ENCODE measurements around the gene CSTPP1.
A peak's percentile ranks its signal among the peaks of the same experiment; 100 is the strongest.

Gene CSTPP1

GRCh38 chr11:47183969-47184368 lies 247.4 kb downstream of the CSTPP1 start:
- DNase-seq (ENCODE audit: low spot score), result no peak
- no peaks in the 10 kb centered on the region for H3K9me3 ChIP-seq (ENCODE audit: severe bottlenecking)
- no peaks in the 10 kb centered on the region for H3K27me3 ChIP-seq (ENCODE audit: insufficient read depth, poor library complexity, severe bottlenecking)
- H3K27ac ChIP-seq (ENCODE audit: poor library complexity, severe bottlenecking), result peak overlapping the region; percentile 91
- no peak for TF ChIP-seq CTCF (IDR thresholded peaks at IDR 0.05; ENCODE audit: poor library complexity, severe bottlenecking)
- ATAC-seq (ENCODE audit: low read depth), result no peak
- peaks cover 13% of the 10 kb centered on the region for H3K36me3 ChIP-seq (ENCODE audit: low read depth)
- no peak overlapping the region for H3K4me3 ChIP-seq (ENCODE audit: severe bottlenecking)
- H3K4me1 ChIP-seq (ENCODE audit: insufficient read depth, poor library complexity, severe bottlenecking), result peaks cover 6% of the 10 kb centered on the region

- H3K27me3 ChIP-seq (ENCODE audit: insufficient read depth, poor library complexity, severe bottlenecking), result no peaks in the 10 kb centered on the region
- no peak for TF ChIP-seq CTCF (IDR thresholded peaks at IDR 0.05; ENCODE audit: poor library complexity, severe bottlenecking)
- DNase-seq (ENCODE audit: low spot score) (no peak), ATAC-seq (ENCODE audit: low read depth) (peak; percentile 2; the same call in 2 of the 3 replicates)
- peak overlapping the region; percentile 54 for H3K4me3 ChIP-seq (ENCODE audit: severe bottlenecking)
- no peaks in the 10 kb centered on the region for H3K9me3 ChIP-seq (ENCODE audit: severe bottlenecking)
- H3K27ac ChIP-seq (ENCODE audit: poor library complexity, severe bottlenecking), result peak overlapping the region; percentile 91
- H3K36me3 ChIP-seq (ENCODE audit: low read depth), result peaks cover 5% of the 10 kb centered on the region
- peaks cover 15% of the 10 kb centered on the region for H3K4me1 ChIP-seq (ENCODE audit: insufficient read depth, poor library complexity, severe bottlenecking)
Observed at GRCh38 chr11:47184711-47185304, 248.2 kb downstream of the CSTPP1 start.

GRCh38 chr11:47185305-47186075 lies 248.9 kb downstream of the CSTPP1 start:
- no peak for TF ChIP-seq CTCF (IDR thresholded peaks at IDR 0.05; ENCODE audit: poor library complexity, severe bottlenecking)
- H3K4me3 ChIP-seq (ENCODE audit: severe bottlenecking), result peak overlapping the region; percentile 54
- peaks cover 15% of the 10 kb centered on the region for H3K4me1 ChIP-seq (ENCODE audit: insufficient read depth, poor library complexity, severe bottlenecking)
- H3K9me3 ChIP-seq (ENCODE audit: severe bottlenecking), result no peaks in the 10 kb centered on the region
- ATAC-seq (ENCODE audit: low read depth) (peak; percentile 67), DNase-seq (ENCODE audit: low spot score) (peak; percentile 83)
- H3K27me3 ChIP-seq (ENCODE audit: insufficient read depth, poor library complexity, severe bottlenecking), result no peaks in the 10 kb centered on the region
- H3K27ac ChIP-seq (ENCODE audit: poor library complexity, severe bottlenecking), result peak overlapping the region; percentile 91
- H3K36me3 ChIP-seq (ENCODE audit: low read depth), result 0 out of 2 replicates have a peak, but pooled peaks cover 3% of the 10 kb centered on the region

GRCh38 chr11:47186076-47186699 lies 249.6 kb downstream of the CSTPP1 start, which contains the start of gene PACSIN3:
Gene PACSIN3 (minus strand): TSS chr11:47186434. CDS start chr11:47182727, 3,707 bp downstream.
- ATAC-seq (ENCODE audit: low read depth), result peak; percentile 36
- Histone ChIP-seq H3K4me1 (ENCODE audit: insufficient read depth, poor library complexity, severe bottlenecking) (peaks cover 15% of the 10 kb centered on the region), H3K27ac (ENCODE audit: poor library complexity, severe bottlenecking) (peak within 1 kb of the TSS; percentile 91)

More at GRCh38 chr11:47186076-47186699, 249.6 kb downstream of the CSTPP1 start, which contains the start of gene PACSIN3:
- Histone ChIP-seq H3K27me3 (ENCODE audit: insufficient read depth, poor library complexity, severe bottlenecking) (no peaks in the 10 kb centered on the region), H3K9me3 (ENCODE audit: severe bottlenecking) (no peaks in the 10 kb centered on the region), H3K4me3 (ENCODE audit: severe bottlenecking) (peak within 1 kb of the TSS; percentile 54), H3K36me3 (ENCODE audit: low read depth) (0 out of 2 replicates have a peak, but pooled peaks cover 3% of the 10 kb centered on the region)
- TF ChIP-seq CTCF (IDR thresholded peaks at IDR 0.05; ENCODE audit: poor library complexity, severe bottlenecking), result no peak
- peak; percentile 51 for DNase-seq (ENCODE audit: low spot score)

Measured in RWPE2 (cell line).